GM12878 (cell line): Measurements from ENCODE around the gene AMER2. TPM values are rescaled to one million over a fixed set of nuclear protein-coding genes. Genes with fewer than 3 reads are reported as not detected.

ENCODE experiments used
- ATF7 ChIP-seq: fragments of 450-650 bp; IDR thresholded peaks from 2 replicates; pipeline ENCODE4 v1.6.1; 2016; ENCODE audit warnings: low read depth, mild to moderate bottlenecking
- BHLHE40 ChIP-seq, 2 experiments: fragments of 450-650 bp in 1 of 2; IDR thresholded peaks; 2 replicates each; pipeline ENCODE4 v1.6.1; 2011 to 2017; ENCODE audit warnings: low read depth in 2 of 2, borderline replicate concordance in 1 of 2, improper control_type of control experiment in 1 of 2, low read length in 1 of 2, mild to moderate bottlenecking in 1 of 2
- BRCA1 ChIP-seq: IDR thresholded peaks from 2 replicates; pipeline ENCODE4 v1.6.1; 2011; ENCODE audit warnings: low read depth, low read length, improper control_type of control experiment
- CBX5 ChIP-seq: sonication (generic); IDR thresholded peaks from 2 replicates; pipeline ENCODE4 v1.6.1; 2016; ENCODE audit warnings: low read depth, moderate library complexity, mild to moderate bottlenecking, inconsistent platforms
- CREB1 ChIP-seq: IDR thresholded peaks from 2 replicates; pipeline ENCODE4 v1.6.1; 2012; ENCODE audit warnings: low read depth, mild to moderate bottlenecking, inconsistent platforms
- CREM ChIP-seq: IDR thresholded peaks from 2 replicates; pipeline ENCODE4 v1.6.1; 2014; ENCODE audit warnings: antibody characterized with exemption, low read depth
- EZH2 ChIP-seq: IDR thresholded peaks from 2 replicates; pipeline ENCODE4 v1.6.1; 2012; ENCODE audit warnings: low read depth, mild to moderate bottlenecking, control low read depth, inconsistent platforms, low read length, borderline replicate concordance; ENCODE audit not compliant: control insufficient read depth
- FOXK2 ChIP-seq: fragments of 450-650 bp; IDR thresholded peaks from 2 replicates; pipeline ENCODE4 v1.6.1; 2017; ENCODE audit warnings: mild to moderate bottlenecking, moderate library complexity
- KAT2A ChIP-seq: conservative IDR thresholded peaks from 2 replicates; pipeline ENCODE4 v1.6.1; 2011; ENCODE audit warnings: low read depth, low read length; ENCODE audit not compliant: control insufficient read depth
- NFIC ChIP-seq: IDR thresholded peaks from 2 replicates; pipeline ENCODE4 v1.6.1; 2012; ENCODE audit warnings: low read depth, mild to moderate bottlenecking, inconsistent platforms, low read length, moderate library complexity
- NR2C2 ChIP-seq: IDR thresholded peaks from 2 replicates; pipeline ENCODE4 v1.6.1; 2011; ENCODE audit warnings: borderline replicate concordance, low read depth; ENCODE audit not compliant: control insufficient read depth, insufficient read length
- RCOR1 ChIP-seq: conservative IDR thresholded peaks from 2 replicates; pipeline ENCODE4 v1.6.1; 2012; ENCODE audit warnings: low read depth, low read length, improper control_type of control experiment
- SIX5 ChIP-seq: IDR thresholded peaks from 2 replicates; pipeline ENCODE4 v1.6.1; 2011; ENCODE audit warnings: mild to moderate bottlenecking, low read depth, low read length, moderate library complexity; ENCODE audit not compliant: severe bottlenecking
- SMAD1 ChIP-seq: fragments of 450-650 bp; IDR thresholded peaks from 2 replicates; pipeline ENCODE4 v1.6.1; 2018; ENCODE audit warnings: mild to moderate bottlenecking, low read depth; ENCODE audit not compliant: partially characterized antibody
- TCF3 ChIP-seq: IDR thresholded peaks from 2 replicates; pipeline ENCODE4 v1.6.1; 2012; ENCODE audit warnings: low read depth, mild to moderate bottlenecking, low read length, borderline replicate concordance; ENCODE audit not compliant: insufficient read depth
- TCF7 ChIP-seq: IDR thresholded peaks from 2 replicates; pipeline ENCODE4 v1.6.1; 2014; ENCODE audit warnings: antibody characterized with exemption, borderline replicate concordance
- YY1 ChIP-seq: IDR thresholded peaks from 2 replicates; pipeline ENCODE4 v1.6.1; 2011; ENCODE audit warnings: low read depth, mild to moderate bottlenecking, low read length
- polyA plus RNA-seq, 11 experiments: library from polyadenylated mRNA; depleted of rRNA in 4 of 11; unstranded in 6 of 11; stranded (reverse) in 5 of 11; fragments of >200 nt; fragmentation: Nextera tagmentation in 4 of 11; fragmentation: Illumina TruSeq in 1 of 11; extraction: Ambion mirVana in 4 of 11; extraction: Trizol in 1 of 11; gene quantifications; 1 replicate in 1 of 11; 2 replicates in 10 of 11; pipeline versions ENCODE4 v1.2.1 to v1.2.3, GENCODE V29; 2011 to 2016; ENCODE audit warnings: inconsistent platforms in 2 of 11, missing spikeins in 2 of 11, low read depth in 1 of 11
- total RNA-seq, 4 experiments: library from RNA; depleted of rRNA in 3 of 4; stranded (reverse); fragments of >200 nt in 3 of 4; fragmentation: Illumina TruSeq in 1 of 4; extraction: Trizol in 1 of 4; gene quantifications; 2 replicates each; pipeline versions ENCODE4 v1.2.1 to v1.2.3, GENCODE V29; 2013 to 2021
- TF ChIP-seq, protein P1 (sequence below): fragments of 150-350 bp; IDR thresholded peaks from 2 replicates; pipeline ENCODE4 v1.6.1; 2016; ENCODE audit warnings: low read depth, low read length
- TF ChIP-seq, protein P2 (sequence below): fragments of 450-650 bp; formaldehyde crosslinking; IDR thresholded peaks from 2 replicates; pipeline ENCODE4 v1.5.0; 2022; ENCODE audit warnings: mild to moderate bottlenecking, missing genetic modification characterization
- TF ChIP-seq, protein P3 (sequence below): fragments of 450-650 bp; IDR thresholded peaks from 2 replicates; pipeline ENCODE4 v1.6.1; 2017; ENCODE audit warnings: low read depth, mild to moderate bottlenecking, moderate library complexity

The AMER2 gene
- total and polyA plus RNA-seq, 10 of the 15 experiments (the other 5 are each of a cell fraction or from before 2014, with no cell fraction given) = 0.01 to 0.34 (median 0.21) TPM

DNA sequence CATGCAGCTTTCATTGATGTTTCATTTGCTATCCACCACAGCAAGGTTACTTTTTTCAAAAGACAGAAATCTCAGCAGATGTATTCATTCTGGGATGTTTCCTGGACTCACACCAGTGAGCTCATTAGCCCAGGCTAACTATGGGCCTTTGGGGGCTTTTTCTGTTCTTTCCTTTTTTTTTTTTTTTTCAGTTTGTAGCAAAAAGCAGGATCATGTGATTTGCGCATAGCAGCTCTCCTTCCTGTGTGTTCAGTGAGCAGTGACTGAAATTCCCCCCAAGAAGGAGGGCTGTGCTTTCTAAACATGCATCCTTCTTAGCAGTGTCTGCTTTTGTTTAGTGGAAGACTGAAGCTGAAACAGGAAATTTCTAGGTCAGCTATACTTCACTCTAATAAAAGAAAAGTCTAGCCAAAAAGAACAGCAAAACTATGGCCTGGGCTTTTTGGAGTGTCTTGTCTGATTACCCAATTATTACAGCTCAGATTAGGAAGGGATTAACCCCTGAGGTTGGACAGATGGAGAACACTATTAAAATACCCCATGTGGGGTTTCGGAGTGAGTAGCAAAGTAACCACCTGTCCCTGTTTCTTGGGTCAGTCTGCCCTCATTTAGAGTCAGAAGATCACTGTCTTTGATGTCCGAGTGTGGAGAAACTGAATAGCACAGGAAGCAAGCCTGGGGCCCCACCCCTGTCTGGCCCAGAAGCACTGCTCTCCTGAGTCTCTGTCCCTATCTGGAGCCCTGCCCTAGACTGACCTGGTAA, 8.9 kb upstream of the AMER2 start (continued):
- TF ChIP-seq TCF3 (peak; percentile 51; the same call in 1 of the 2 replicates), CBX5 (peak; percentile 66; the same call in 1 of the 2 replicates), KAT2A (no peak), CREM (peak; percentile 45; the same call in 1 of the 2 replicates), RCOR1 (0 out of 2 replicates have a peak, but pooled peaks have one; percentile 15), ATF7 (peak; percentile 68), FOXK2 (no peak), NFIC (peak; percentile 96), SIX5 (no peak), BRCA1 (no peak), EZH2 (no peak), BHLHE40 (IDR thresholded peaks at IDR 0.05; ENCODE audit: borderline replicate concordance in 1 of 2, low read depth in 2 of 2, low read length in 1 of 2) (peak in 1 of 2 experiments; percentile 45; a peak in 2 of 4 replicates), NR2C2 (no peak), YY1 (0 out of 2 replicates have a peak, but pooled peaks have one; percentile 7), CREB1 (no peak), TCF7 (peak; percentile 92), SMAD1 (no peak)
- TF ChIP-seq, protein P1, sequence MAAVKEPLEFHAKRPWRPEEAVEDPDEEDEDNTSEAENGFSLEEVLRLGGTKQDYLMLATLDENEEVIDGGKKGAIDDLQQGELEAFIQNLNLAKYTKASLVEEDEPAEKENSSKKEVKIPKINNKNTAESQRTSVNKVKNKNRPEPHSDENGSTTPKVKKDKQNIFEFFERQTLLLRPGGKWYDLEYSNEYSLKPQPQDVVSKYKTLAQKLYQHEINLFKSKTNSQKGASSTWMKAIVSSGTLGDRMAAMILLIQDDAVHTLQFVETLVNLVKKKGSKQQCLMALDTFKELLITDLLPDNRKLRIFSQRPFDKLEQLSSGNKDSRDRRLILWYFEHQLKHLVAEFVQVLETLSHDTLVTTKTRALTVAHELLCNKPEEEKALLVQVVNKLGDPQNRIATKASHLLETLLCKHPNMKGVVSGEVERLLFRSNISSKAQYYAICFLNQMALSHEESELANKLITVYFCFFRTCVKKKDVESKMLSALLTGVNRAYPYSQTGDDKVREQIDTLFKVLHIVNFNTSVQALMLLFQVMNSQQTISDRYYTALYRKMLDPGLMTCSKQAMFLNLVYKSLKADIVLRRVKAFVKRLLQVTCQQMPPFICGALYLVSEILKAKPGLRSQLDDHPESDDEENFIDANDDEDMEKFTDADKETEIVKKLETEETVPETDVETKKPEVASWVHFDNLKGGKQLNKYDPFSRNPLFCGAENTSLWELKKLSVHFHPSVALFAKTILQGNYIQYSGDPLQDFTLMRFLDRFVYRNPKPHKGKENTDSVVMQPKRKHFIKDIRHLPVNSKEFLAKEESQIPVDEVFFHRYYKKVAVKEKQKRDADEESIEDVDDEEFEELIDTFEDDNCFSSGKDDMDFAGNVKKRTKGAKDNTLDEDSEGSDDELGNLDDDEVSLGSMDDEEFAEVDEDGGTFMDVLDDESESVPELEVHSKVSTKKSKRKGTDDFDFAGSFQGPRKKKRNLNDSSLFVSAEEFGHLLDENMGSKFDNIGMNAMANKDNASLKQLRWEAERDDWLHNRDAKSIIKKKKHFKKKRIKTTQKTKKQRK = no peak
- TF ChIP-seq, protein P2, sequence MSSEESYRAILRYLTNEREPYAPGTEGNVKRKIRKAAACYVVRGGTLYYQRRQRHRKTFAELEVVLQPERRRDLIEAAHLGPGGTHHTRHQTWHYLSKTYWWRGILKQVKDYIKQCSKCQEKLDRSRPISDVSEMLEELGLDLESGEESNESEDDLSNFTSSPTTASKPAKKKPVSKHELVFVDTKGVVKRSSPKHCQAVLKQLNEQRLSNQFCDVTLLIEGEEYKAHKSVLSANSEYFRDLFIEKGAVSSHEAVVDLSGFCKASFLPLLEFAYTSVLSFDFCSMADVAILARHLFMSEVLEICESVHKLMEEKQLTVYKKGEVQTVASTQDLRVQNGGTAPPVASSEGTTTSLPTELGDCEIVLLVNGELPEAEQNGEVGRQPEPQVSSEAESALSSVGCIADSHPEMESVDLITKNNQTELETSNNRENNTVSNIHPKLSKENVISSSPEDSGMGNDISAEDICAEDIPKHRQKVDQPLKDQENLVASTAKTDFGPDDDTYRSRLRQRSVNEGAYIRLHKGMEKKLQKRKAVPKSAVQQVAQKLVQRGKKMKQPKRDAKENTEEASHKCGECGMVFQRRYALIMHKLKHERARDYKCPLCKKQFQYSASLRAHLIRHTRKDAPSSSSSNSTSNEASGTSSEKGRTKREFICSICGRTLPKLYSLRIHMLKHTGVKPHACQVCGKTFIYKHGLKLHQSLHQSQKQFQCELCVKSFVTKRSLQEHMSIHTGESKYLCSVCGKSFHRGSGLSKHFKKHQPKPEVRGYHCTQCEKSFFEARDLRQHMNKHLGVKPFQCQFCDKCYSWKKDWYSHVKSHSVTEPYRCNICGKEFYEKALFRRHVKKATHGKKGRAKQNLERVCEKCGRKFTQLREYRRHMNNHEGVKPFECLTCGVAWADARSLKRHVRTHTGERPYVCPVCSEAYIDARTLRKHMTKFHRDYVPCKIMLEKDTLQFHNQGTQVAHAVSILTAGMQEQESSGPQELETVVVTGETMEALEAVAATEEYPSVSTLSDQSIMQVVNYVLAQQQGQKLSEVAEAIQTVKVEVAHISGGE (CRISPR knock-in tag) = no peak
- TF ChIP-seq, protein P3, sequence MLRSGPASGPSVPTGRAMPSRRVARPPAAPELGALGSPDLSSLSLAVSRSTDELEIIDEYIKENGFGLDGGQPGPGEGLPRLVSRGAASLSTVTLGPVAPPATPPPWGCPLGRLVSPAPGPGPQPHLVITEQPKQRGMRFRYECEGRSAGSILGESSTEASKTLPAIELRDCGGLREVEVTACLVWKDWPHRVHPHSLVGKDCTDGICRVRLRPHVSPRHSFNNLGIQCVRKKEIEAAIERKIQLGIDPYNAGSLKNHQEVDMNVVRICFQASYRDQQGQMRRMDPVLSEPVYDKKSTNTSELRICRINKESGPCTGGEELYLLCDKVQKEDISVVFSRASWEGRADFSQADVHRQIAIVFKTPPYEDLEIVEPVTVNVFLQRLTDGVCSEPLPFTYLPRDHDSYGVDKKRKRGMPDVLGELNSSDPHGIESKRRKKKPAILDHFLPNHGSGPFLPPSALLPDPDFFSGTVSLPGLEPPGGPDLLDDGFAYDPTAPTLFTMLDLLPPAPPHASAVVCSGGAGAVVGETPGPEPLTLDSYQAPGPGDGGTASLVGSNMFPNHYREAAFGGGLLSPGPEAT = peak; percentile 80; the same call in 1 of the 2 replicates
